ENCODE results near the gene OR51G1.

Gene OR51G1

DNA sequence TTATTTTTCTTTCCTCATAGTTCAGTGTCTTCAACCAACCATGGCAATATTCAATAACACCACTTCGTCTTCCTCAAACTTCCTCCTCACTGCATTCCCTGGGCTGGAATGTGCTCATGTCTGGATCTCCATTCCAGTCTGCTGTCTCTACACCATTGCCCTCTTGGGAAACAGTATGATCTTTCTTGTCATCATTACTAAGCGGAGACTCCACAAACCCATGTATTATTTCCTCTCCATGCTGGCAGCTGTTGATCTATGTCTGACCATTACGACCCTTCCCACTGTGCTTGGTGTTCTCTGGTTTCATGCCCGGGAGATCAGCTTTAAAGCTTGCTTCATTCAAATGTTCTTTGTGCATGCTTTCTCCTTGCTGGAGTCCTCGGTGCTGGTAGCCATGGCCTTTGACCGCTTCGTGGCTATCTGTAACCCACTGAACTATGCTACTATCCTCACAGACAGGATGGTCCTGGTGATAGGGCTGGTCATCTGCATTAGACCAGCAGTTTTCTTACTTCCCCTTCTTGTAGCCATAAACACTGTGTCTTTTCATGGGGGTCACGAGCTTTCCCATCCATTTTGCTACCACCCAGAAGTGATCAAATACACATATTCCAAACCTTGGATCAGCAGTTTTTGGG is 42.2 kb downstream of the OR51G1 start, which contains the start of gene OR51T1:
Gene OR51T1, plus strand, starts transcription at position 41 of the 641 bp plus-strand sequence. Its CDS starts 0 bp downstream, at position 41.
- DNase-seq, result no peak

DNA sequence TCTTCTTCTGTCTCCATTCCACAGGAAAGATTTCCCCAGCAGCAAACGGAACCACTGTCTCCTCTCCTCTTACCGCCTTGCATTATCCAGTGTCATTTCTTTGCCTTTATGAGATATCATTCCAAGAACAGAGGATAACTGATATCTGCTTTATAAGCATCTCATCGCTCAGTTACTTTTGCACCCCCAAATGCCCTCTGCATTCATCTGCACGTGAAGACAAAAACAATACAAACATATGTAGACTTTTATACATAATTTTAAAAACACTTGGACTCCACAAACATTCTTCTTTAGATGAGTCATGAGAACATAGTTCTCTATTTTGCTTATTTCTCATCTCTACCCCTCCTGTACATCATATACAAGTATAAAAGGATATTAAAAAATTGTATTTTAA is 43.0 kb downstream of the OR51G1 start:
- in situ Hi-C loops (cut with HindIII; ENCODE audit: low pct_ligation_motif_present, low pct_unique_long_range_greater_than_20kb, low sequenced_read_pairs), result no loop called here
- no peak for DNase-seq

More for the DNA sequence above, 42.2 kb downstream of the OR51G1 start, which contains the start of gene OR51T1:
- in situ Hi-C loops (cut with HindIII; ENCODE audit: low pct_ligation_motif_present, low pct_unique_long_range_greater_than_20kb, low sequenced_read_pairs), result no loop called here
